ENCODE results near the gene NR2C2.

The NR2C2 gene

DNA sequence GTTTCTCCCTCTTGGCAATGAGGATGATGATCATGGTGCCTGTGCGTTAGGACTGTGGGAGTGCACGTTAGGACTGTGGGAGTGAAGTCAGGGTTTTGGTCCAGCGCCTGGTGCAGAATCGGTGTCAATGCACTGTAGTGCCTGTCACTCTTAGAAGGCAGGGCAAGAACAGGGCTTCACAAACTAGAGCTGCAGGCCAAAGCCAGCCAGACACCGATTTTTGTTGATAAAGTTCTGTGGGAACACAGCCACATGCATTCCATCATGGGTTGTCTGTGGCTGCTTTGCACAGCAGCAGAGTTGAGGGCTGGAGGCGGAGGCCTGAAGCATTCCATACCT lies 32.6 kb upstream of the NR2C2 start:
- Histone ChIP-seq H4K20me1 (ENCODE audit: insufficient read depth, low read length) (no peaks in the 10 kb centered on the region), H3K79me2 (ENCODE audit: insufficient read depth, low read length) (no peaks in the 10 kb centered on the region), H3K4me1 (ENCODE audit: insufficient read depth, low read length) (peaks cover 8% of the 10 kb centered on the region; the same call in 1 of the 2 replicates), H3K9me3 (ENCODE audit: insufficient read depth, low read length, severe bottlenecking) (no peaks in the 10 kb centered on the region), H2AFZ (ENCODE audit: low read depth, low read length) (no peak overlapping the region), H3K4me2 (ENCODE audit: insufficient read depth, low read length) (no peak overlapping the region), H3K4me3 (ENCODE audit: low read depth in 1 of 2, low read length in 2 of 2) (no peak overlapping the region), H3K9ac (ENCODE audit: low read depth, low read length) (no peak overlapping the region), H3K27ac (ENCODE audit: low read length) (peak overlapping the region; percentile 12; the same call in 1 of the 2 replicates), H3K27me3 (ENCODE audit: insufficient read depth, low read length, poor library complexity) (no peaks in the 10 kb centered on the region), H3K36me3 (ENCODE audit: insufficient read depth, low read length) (no peaks in the 10 kb centered on the region; the same call in 1 of the 2 replicates)
- DNase-seq (no peak), ATAC-seq (ENCODE audit: insufficient read depth, low read depth) (no peak)
- no peak for TF ChIP-seq EZH2 (IDR thresholded peaks at IDR 0.05; ENCODE audit: borderline replicate concordance, low read depth, low read length, severe bottlenecking)
- TF ChIP-seq, protein P1, sequence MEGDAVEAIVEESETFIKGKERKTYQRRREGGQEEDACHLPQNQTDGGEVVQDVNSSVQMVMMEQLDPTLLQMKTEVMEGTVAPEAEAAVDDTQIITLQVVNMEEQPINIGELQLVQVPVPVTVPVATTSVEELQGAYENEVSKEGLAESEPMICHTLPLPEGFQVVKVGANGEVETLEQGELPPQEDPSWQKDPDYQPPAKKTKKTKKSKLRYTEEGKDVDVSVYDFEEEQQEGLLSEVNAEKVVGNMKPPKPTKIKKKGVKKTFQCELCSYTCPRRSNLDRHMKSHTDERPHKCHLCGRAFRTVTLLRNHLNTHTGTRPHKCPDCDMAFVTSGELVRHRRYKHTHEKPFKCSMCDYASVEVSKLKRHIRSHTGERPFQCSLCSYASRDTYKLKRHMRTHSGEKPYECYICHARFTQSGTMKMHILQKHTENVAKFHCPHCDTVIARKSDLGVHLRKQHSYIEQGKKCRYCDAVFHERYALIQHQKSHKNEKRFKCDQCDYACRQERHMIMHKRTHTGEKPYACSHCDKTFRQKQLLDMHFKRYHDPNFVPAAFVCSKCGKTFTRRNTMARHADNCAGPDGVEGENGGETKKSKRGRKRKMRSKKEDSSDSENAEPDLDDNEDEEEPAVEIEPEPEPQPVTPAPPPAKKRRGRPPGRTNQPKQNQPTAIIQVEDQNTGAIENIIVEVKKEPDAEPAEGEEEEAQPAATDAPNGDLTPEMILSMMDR (IDR thresholded peaks at IDR 0.05; ENCODE audit: borderline replicate concordance, extremely low read depth, low read length, poor library complexity, severe bottlenecking): no peak

DNA sequence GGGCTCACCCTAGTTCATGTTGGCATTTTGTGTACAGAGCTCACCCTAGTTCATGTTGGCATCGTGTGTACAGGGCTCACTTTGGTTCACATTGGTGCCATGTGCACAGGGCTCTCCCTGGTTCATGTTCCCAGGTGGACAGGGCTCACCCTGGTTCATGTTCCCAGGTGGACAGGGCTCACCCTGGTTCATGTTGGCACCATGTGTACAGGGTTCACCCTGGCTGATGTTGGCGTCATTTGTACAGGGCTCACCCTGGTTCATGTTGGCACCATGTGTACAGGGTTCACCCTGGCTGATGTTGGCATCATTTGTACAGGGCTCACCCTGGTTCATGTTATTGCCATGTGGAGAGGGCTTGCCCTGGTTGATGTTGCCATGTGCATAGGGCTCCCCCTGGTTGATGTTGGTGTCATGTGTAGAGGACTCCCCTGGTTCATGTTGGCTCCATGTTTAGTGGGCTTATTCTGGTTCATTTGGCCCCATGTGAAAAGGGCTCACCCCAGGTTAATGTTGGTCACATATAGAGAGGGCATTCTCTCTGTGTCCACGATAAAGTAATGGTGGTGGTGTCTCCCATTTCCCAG lies 31.7 kb upstream of the NR2C2 start:
- no peaks in the 10 kb centered on the region for H4K20me1 ChIP-seq (ENCODE audit: insufficient read depth, low read length)
- H3K36me3 ChIP-seq (ENCODE audit: insufficient read depth, low read length): no peaks in the 10 kb centered on the region; the same call in 1 of the 2 replicates
- H3K4me2 ChIP-seq (ENCODE audit: insufficient read depth, low read length): no peak overlapping the region
- no peaks in the 10 kb centered on the region for H3K9me3 ChIP-seq (ENCODE audit: insufficient read depth, low read length, severe bottlenecking)
- H3K9ac ChIP-seq (ENCODE audit: low read depth, low read length): no peak overlapping the region
- H3K4me3 ChIP-seq (ENCODE audit: low read depth in 1 of 2, low read length in 2 of 2): no peak overlapping the region
- no peaks in the 10 kb centered on the region for H3K27me3 ChIP-seq (ENCODE audit: insufficient read depth, low read length, poor library complexity)
- H3K27ac ChIP-seq (ENCODE audit: low read length): peak overlapping the region; percentile 30; the same call in 1 of the 2 replicates
- peaks cover 11% of the 10 kb centered on the region for H3K4me1 ChIP-seq (ENCODE audit: insufficient read depth, low read length)
- TF ChIP-seq, protein P1 (IDR thresholded peaks at IDR 0.05; ENCODE audit: borderline replicate concordance, extremely low read depth, low read length, poor library complexity, severe bottlenecking): peak; percentile 58
- TF ChIP-seq EZH2 (IDR thresholded peaks at IDR 0.05; ENCODE audit: borderline replicate concordance, low read depth, low read length, severe bottlenecking): no peak
- no peaks in the 10 kb centered on the region for H3K79me2 ChIP-seq (ENCODE audit: insufficient read depth, low read length)
- peak; percentile 64 for DNase-seq
- H2AFZ ChIP-seq (ENCODE audit: low read depth, low read length): no peak overlapping the region
- peak; percentile 76 for ATAC-seq (ENCODE audit: insufficient read depth, low read depth)

DNA sequence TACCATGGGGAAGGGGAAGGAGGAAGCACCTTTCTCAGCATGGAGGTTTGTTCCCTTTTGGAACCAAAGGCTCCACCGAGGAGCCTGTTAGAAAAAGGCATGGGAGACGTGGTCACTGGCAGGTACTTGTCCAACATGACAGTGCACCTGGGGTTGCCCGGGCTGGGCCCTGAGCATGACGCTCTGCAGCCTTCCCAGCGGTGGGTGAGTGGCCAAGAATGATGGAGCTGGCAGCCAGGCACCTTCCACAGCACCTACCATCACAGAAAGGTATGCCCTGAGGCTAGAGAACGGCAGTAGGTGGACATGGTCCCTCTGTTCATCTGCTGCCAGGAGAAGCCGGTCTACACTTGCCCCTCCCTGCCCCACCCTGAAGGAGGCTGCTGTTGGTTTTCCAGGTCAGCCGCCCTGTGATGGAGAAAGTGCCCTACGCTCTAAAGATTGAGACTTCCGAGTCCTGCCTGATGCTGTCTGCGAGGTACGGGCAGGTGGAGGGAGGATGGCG lies 29.0 kb upstream of the NR2C2 start:
- Histone ChIP-seq H3K9ac (ENCODE audit: low read depth, low read length) (no peak overlapping the region), H3K79me2 (ENCODE audit: insufficient read depth, low read length) (no peaks in the 10 kb centered on the region), H3K27me3 (ENCODE audit: insufficient read depth, low read length, poor library complexity) (no peaks in the 10 kb centered on the region), H3K4me1 (ENCODE audit: insufficient read depth, low read length) (peaks cover 18% of the 10 kb centered on the region), H3K9me3 (ENCODE audit: insufficient read depth, low read length, severe bottlenecking) (no peaks in the 10 kb centered on the region), H3K27ac (ENCODE audit: low read length) (no peak overlapping the region), H3K4me2 (ENCODE audit: insufficient read depth, low read length) (no peak overlapping the region), H3K4me3 (ENCODE audit: low read depth in 1 of 2, low read length in 2 of 2) (no peak overlapping the region), H4K20me1 (ENCODE audit: insufficient read depth, low read length) (no peaks in the 10 kb centered on the region), H2AFZ (ENCODE audit: low read depth, low read length) (no peak overlapping the region), H3K36me3 (ENCODE audit: insufficient read depth, low read length) (no peaks in the 10 kb centered on the region; the same call in 1 of the 2 replicates)
- TF ChIP-seq EZH2 (IDR thresholded peaks at IDR 0.05; ENCODE audit: borderline replicate concordance, low read depth, low read length, severe bottlenecking): no peak
- TF ChIP-seq, protein P1 (IDR thresholded peaks at IDR 0.05; ENCODE audit: borderline replicate concordance, extremely low read depth, low read length, poor library complexity, severe bottlenecking): no peak
- no peak for DNase-seq
- ATAC-seq (ENCODE audit: insufficient read depth, low read depth): no peak
